ENCODE results near the gene SPINK8. TPM values are rescaled to one million over a fixed set of nuclear protein-coding genes. Genes with fewer than 3 reads are reported as not detected.

Gene SPINK8
- total RNA-seq, 4 donors from 2014 or later, result not detected

DNA sequence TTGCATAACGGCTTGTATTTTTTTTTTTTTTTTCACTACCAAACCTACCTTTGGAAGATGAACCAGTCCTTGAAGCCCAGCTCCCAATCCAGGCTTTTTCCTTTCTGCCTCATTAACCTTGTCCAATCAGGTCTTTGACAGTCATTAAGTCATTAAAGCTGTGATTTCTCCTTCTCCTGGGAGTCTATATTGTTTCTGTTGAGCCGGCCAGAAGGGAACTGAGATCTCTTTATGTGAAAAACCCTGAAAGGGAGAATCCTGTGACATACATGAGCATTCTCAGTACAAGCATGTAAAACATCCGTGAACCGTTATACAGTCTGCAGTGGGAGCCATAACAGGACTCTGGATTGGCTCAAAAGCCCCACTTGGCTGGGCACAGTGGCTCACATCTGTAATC, 52.6 kb downstream of the SPINK8 start:
- no peaks in the 10 kb centered on the region for H3K9me3 ChIP-seq
- TF ChIP-seq EP300 (IDR thresholded peaks at IDR 0.05), result no peak
- TF ChIP-seq, protein P1, sequence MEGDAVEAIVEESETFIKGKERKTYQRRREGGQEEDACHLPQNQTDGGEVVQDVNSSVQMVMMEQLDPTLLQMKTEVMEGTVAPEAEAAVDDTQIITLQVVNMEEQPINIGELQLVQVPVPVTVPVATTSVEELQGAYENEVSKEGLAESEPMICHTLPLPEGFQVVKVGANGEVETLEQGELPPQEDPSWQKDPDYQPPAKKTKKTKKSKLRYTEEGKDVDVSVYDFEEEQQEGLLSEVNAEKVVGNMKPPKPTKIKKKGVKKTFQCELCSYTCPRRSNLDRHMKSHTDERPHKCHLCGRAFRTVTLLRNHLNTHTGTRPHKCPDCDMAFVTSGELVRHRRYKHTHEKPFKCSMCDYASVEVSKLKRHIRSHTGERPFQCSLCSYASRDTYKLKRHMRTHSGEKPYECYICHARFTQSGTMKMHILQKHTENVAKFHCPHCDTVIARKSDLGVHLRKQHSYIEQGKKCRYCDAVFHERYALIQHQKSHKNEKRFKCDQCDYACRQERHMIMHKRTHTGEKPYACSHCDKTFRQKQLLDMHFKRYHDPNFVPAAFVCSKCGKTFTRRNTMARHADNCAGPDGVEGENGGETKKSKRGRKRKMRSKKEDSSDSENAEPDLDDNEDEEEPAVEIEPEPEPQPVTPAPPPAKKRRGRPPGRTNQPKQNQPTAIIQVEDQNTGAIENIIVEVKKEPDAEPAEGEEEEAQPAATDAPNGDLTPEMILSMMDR (IDR thresholded peaks at IDR 0.05), result no peak
- no peak for TF ChIP-seq POLR2A (IDR thresholded peaks at IDR 0.05; ENCODE audit: low read depth)
- no peak for TF ChIP-seq POLR2AphosphoS5 (IDR thresholded peaks at IDR 0.05)
- H3K36me3 ChIP-seq, result no peaks in the 10 kb centered on the region
- intact Hi-C loops (cut with DNase I), result no loop called here
- DNase-seq (ENCODE audit: extremely low spot score), result no peak
- H3K4me1 ChIP-seq, result no peaks in the 10 kb centered on the region
- no peak overlapping the region for H3K4me3 ChIP-seq
- no peak overlapping the region for H3K27ac ChIP-seq (replicated peaks in 1 of 4)
- 70% methylated on average over 4 of the region's 4 CpGs for WGBS
- H3K27me3 ChIP-seq, result no peaks in the 10 kb centered on the region

DNA sequence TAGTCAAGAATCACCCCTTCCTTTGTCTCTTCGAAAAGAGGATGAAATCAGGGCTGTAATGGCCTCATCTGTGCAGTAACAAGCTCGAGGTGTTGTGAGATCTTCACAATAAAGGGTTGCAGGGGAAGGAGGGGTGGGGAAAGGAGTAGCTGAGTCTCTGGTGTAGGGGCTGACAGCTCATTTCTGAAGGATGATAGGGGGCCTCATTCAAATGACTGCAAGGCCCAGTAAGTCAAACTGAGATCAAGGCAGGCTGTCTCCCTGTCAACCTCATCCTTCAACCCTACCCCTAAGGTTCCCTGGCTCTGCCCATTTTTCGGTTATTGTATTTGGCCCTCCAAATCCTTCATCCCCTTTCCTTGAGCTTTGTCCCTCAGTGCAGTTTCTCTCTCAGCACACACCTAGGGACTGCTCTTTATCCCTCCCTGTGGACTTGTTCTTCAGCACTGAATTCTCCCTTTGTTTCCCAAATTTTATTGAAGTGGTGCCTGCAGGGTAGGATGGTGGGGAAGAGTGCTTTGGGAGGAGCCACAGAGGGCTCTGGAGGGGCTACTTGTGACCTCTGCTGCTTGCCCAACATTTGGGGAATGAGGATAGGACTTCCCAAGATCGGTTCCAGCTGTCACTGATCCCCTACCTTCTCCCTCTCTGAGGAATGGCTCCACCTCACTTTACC, 54.4 kb downstream of the SPINK8 start:
- TF ChIP-seq POLR2A (IDR thresholded peaks at IDR 0.05; ENCODE audit: low read depth) (no peak), EP300 (IDR thresholded peaks at IDR 0.05) (no peak), POLR2AphosphoS5 (IDR thresholded peaks at IDR 0.05) (no peak)
- TF ChIP-seq, protein P1 (IDR thresholded peaks at IDR 0.05), result no peak
- DNase-seq (ENCODE audit: extremely low spot score), result no peak
- H3K36me3 ChIP-seq, result no peaks in the 10 kb centered on the region
- H3K4me1 ChIP-seq, result no peaks in the 10 kb centered on the region
- no peak overlapping the region for H3K4me3 ChIP-seq
- H3K27me3 ChIP-seq, result no peaks in the 10 kb centered on the region
- intact Hi-C loops (cut with DNase I), result loop anchor here (10.0 kb wide), 1 partner anchor 116 kb away; no protein-coding TSS in a partner anchor
- H3K9me3 ChIP-seq, result no peaks in the 10 kb centered on the region
- 73% methylated on average over 4 of the region's 4 CpGs for WGBS
- H3K27ac ChIP-seq (replicated peaks in 1 of 4), result no peak overlapping the region

DNA sequence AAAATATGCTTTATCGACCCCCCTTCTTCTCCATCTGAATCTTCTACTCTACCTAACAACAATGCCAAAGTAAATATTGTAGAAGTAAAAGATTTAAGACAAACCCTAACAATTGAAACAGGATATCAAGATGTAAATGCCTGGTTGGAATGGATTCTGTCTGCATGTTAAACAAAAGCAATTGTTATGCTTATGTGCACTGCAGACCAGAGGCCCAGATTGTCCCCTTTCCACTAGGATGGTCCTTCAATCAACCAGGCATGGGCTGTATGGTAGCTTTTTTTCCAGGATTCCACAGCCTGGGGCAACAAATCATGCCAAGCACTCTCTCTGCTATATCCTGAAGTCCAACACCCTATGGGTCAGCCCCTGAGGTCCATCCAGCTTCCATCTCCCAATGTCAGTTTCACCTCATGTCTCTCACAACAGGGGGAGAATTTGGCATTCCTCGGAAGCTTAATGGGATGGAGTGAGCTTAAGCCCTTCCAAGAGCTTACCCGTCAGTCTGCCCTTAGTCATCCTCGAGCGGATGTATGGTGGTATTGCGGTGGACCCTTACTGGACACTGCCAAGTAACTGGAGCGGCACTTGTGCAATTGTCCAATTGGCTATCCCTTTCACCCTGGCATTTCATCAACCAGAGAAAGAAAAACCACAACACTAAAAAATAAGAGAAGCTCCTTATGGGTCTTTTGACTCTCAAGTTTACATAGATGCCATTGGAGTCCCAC, 56.4 kb downstream of the SPINK8 start:
- Histone ChIP-seq H3K4me3 (no peak overlapping the region), H3K9me3 (no peaks in the 10 kb centered on the region), H3K36me3 (no peaks in the 10 kb centered on the region), H3K27ac (replicated peaks in 1 of 4) (no peak overlapping the region), H3K4me1 (peaks cover 0 to 6% (median 3%) of the 10 kb centered on the region in 4 donors), H3K27me3 (no peaks in the 10 kb centered on the region)
- DNase-seq (ENCODE audit: extremely low spot score), result no peak
- 93% methylated on average over 7 of the region's 7 CpGs for WGBS
- TF ChIP-seq, protein P1 (IDR thresholded peaks at IDR 0.05), result no peak
- TF ChIP-seq POLR2A (IDR thresholded peaks at IDR 0.05; ENCODE audit: low read depth) (no peak), EP300 (IDR thresholded peaks at IDR 0.05) (no peak), POLR2AphosphoS5 (IDR thresholded peaks at IDR 0.05) (no peak)
- intact Hi-C loops (cut with DNase I), result loop anchor here (10.0 kb wide), 1 partner anchor 118 kb away; no protein-coding TSS in a partner anchor

DNA sequence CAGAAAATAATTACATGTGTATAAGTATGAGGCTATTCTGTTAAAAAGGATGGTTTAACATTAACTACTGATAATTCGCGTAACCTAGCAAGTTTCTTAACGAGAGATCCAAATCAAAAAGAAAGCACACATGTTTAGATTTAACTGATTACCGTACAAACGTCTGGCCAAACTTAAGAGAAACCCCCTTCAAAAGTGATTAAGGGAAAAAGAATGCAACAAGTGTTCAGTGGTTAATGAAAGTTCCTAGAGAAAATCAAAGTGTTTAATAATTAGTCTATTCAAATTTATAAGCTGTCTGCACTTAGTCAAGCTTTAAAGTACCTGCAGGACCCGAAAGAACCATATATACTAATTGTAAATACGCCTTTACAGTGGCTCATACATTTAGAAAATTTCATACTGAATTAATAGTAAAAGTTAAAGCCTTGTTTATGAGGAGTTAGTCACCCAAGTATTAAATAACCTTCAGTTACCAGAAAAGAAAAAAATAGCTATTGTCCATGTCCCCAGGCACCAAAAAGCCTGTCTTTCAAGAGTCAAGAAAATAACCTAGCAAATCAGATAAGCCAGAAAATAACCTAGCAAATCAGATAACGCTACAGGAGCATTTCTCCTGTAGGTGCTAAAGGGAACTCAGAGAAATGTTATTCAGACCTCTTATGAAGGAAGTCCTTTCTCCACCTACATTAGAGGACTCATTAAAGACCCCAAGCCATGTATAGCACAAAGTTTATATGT, 58.0 kb downstream of the SPINK8 start:
- Histone ChIP-seq H3K9me3 (no peaks in the 10 kb centered on the region), H3K27me3 (no peaks in the 10 kb centered on the region), H3K4me3 (no peak overlapping the region), H3K27ac (replicated peaks in 1 of 4) (no peak overlapping the region), H3K4me1 (peaks cover 0 to 6% (median 3%) of the 10 kb centered on the region in 4 donors), H3K36me3 (peaks cover 0 to 5% (median 0%) of the 10 kb centered on the region in 4 donors)
- intact Hi-C loops (cut with DNase I), result loop anchor here (10.0 kb wide), 1 partner anchor 119 kb away; no protein-coding TSS in a partner anchor
- TF ChIP-seq POLR2A (IDR thresholded peaks at IDR 0.05; ENCODE audit: low read depth), result no peak
- TF ChIP-seq EP300 (IDR thresholded peaks at IDR 0.05), result no peak
- TF ChIP-seq, protein P1 (IDR thresholded peaks at IDR 0.05), result no peak
- TF ChIP-seq POLR2AphosphoS5 (IDR thresholded peaks at IDR 0.05), result no peak
- 72% methylated on average over 8 of the region's 8 CpGs for WGBS
- no peak for DNase-seq (ENCODE audit: extremely low spot score)

All from esophagus muscularis mucosa (tissue), 4 donors.